IMR-90 (cell line): Measurements from ENCODE around the gene MCTP2. TPM values are rescaled to one million over a fixed set of nuclear protein-coding genes. Genes with fewer than 3 reads are reported as not detected.

ENCODE experiments used
- ATAC-seq: fragments of 200-7000 bp; cut with Tn5 transposase; 2 replicates; pipeline ENCODE4 v1.9.1; 2020; ENCODE audit warnings: low read depth, mild to moderate bottlenecking, moderate library complexity
- BruUV-seq: library from RNA; stranded (reverse); fragments of 400-500 nt; replicated peaks from 2 replicates; lab custom pipeline; 2021; lab: Mats Ljungman, UMichigan
- CTCF ChIA-PET: fragments of 300-600 bp; formaldehyde crosslinking; extraction: SDS; loops from one replicate; lab custom pipeline; 2021; ENCODE audit warnings: antibody characterized with exemption; lab: Yijun Ruan, JAX
- POLR2A ChIA-PET: fragments of 300-600 bp; sonication (Branson Sonifier 250); formaldehyde crosslinking; loops from one replicate; lab custom pipeline; 2022; ENCODE audit warnings: antibody characterized with exemption; ENCODE audit not compliant: unreplicated experiment; lab: Charles Lee
- DNase-seq: peaks from one replicate; pipeline ENCODE4 v3.0.0; 2013
- H2AFZ ChIP-seq: replicated peaks from 2 replicates; pipeline ENCODE3; 2013; ENCODE audit warnings: low read length, mild to moderate bottlenecking; ENCODE audit not compliant: poor library complexity
- H2AK5ac ChIP-seq: 2 replicates; pipeline ENCODE4 v1.6.1; 2013; ENCODE audit warnings: low read depth, low read length, inconsistent platforms
- H2AK9ac ChIP-seq: replicated peaks from 2 replicates; pipeline ENCODE3; 2013; ENCODE audit warnings: mild to moderate bottlenecking, low read depth, low read length, moderate library complexity; ENCODE audit not compliant: poor library complexity
- H2BK120ac ChIP-seq: 2 replicates; pipeline ENCODE4 v1.6.1; 2013; ENCODE audit warnings: low read depth, low read length, inconsistent platforms
- H2BK15ac ChIP-seq: 3 replicates; pipeline ENCODE4 v1.6.1; 2013; ENCODE audit warnings: low read depth, low read length, inconsistent platforms
- H2BK20ac ChIP-seq: 2 replicates; pipeline ENCODE4 v1.6.1; 2013; ENCODE audit warnings: low read depth, mild to moderate bottlenecking, inconsistent platforms, low read length, moderate library complexity
- H2BK5ac ChIP-seq: 2 replicates; pipeline ENCODE4 v1.6.1; 2013; ENCODE audit warnings: mild to moderate bottlenecking, low read depth, low read length, inconsistent platforms; ENCODE audit not compliant: poor library complexity, severe bottlenecking
- H3K14ac ChIP-seq: replicated peaks from 2 replicates; pipeline ENCODE4 v1.6.1; 2013; ENCODE audit warnings: low read depth, low read length, inconsistent platforms
- H3K18ac ChIP-seq: 2 replicates; pipeline ENCODE4 v1.6.1; 2013; ENCODE audit warnings: low read depth, low read length, control low read depth
- H3K23ac ChIP-seq: 2 replicates; pipeline ENCODE4 v1.6.1; 2013; ENCODE audit warnings: low read depth, low read length, inconsistent platforms
- H3K27ac ChIP-seq: 2 replicates; pipeline ENCODE4 v1.5.1; 2013; ENCODE audit warnings: mild to moderate bottlenecking, control low read depth, low read length; ENCODE audit not compliant: insufficient read depth
- H3K27me3 ChIP-seq: 2 replicates; pipeline ENCODE4 v1.6.1; 2013; ENCODE audit warnings: low read length; ENCODE audit not compliant: control insufficient read depth, insufficient read depth
- H3K36me3 ChIP-seq: 2 replicates; pipeline ENCODE4 v1.6.1; 2013; ENCODE audit warnings: low read length, mixed read lengths; ENCODE audit not compliant: control insufficient read depth, insufficient read depth
- H3K4ac ChIP-seq: 2 replicates; pipeline ENCODE4 v1.6.1; 2013; ENCODE audit warnings: low read depth, low read length, inconsistent platforms
- H3K4me1 ChIP-seq: 2 replicates; pipeline ENCODE4 v1.6.1; 2013; ENCODE audit warnings: low read length, mixed read lengths; ENCODE audit not compliant: control insufficient read depth, insufficient read depth
- H3K4me2 ChIP-seq: 2 replicates; pipeline ENCODE4 v1.6.1; 2013; ENCODE audit warnings: low read depth, mild to moderate bottlenecking, control low read depth, low read length, moderate library complexity
- H3K4me3 ChIP-seq: 2 replicates; pipeline ENCODE4 v1.5.1; 2013; ENCODE audit warnings: low read depth, mild to moderate bottlenecking, control low read depth, low read length, moderate library complexity; ENCODE audit not compliant: insufficient read depth
- H3K56ac ChIP-seq: 2 replicates; pipeline ENCODE4 v1.6.1; 2013; ENCODE audit warnings: low read length, inconsistent platforms; ENCODE audit not compliant: insufficient read depth; ENCODE audit errors: extremely low read depth
- H3K79me1 ChIP-seq, 2 experiments: 2 replicates each; pipeline ENCODE4 v1.6.1; 2013; ENCODE audit warnings: low read length in 2 of 2, inconsistent platforms in 1 of 2, low read depth in 1 of 2
- H3K9ac ChIP-seq: 2 replicates; pipeline ENCODE4 v1.6.1; 2013; ENCODE audit warnings: low read depth, low read length, control low read depth
- H3K9me1 ChIP-seq: 2 replicates; pipeline ENCODE4 v1.6.1; 2013; ENCODE audit warnings: low read length, inconsistent platforms; ENCODE audit not compliant: insufficient read depth
- H3K9me3 ChIP-seq: 2 replicates; pipeline ENCODE4 v1.6.1; 2013; ENCODE audit warnings: low read length; ENCODE audit not compliant: control insufficient read depth, insufficient read depth
- H4K20me1 ChIP-seq: 2 replicates; pipeline ENCODE4 v1.6.1; 2013; ENCODE audit warnings: low read length, inconsistent platforms; ENCODE audit not compliant: insufficient read depth
- H4K5ac ChIP-seq: 2 replicates; pipeline ENCODE4 v1.6.1; 2013; ENCODE audit warnings: mild to moderate bottlenecking, low read depth, low read length, control low read depth
- H4K8ac ChIP-seq, 2 experiments: 2 replicates each; pipeline ENCODE4 v1.6.1; 2013; ENCODE audit warnings: low read depth in 2 of 2, low read length in 2 of 2, control low read depth in 1 of 2, inconsistent platforms in 1 of 2
- H4K91ac ChIP-seq: 2 replicates; pipeline ENCODE4 v1.6.1; 2013; ENCODE audit warnings: low read depth, low read length, inconsistent platforms; ENCODE audit not compliant: insufficient read depth
- CHD1 ChIP-seq: IDR thresholded peaks from 2 replicates; pipeline ENCODE4 v1.6.1; 2012; ENCODE audit warnings: low read depth, low read length, improper control_type of control experiment
- MAFK ChIP-seq: IDR thresholded peaks from 2 replicates; pipeline ENCODE4 v1.6.1; 2012; ENCODE audit warnings: low read depth, low read length, improper control_type of control experiment
- RFX5 ChIP-seq: IDR thresholded peaks from 2 replicates; pipeline ENCODE4 v1.8.0; 2012; ENCODE audit warnings: low read depth, mild to moderate bottlenecking, low read length, moderate library complexity
- WGBS, 2 experiments: methylation state at CpG; one replicate each; pipeline versions ENCODE4 v1.1.5 to v1.1.7; 2013; ENCODE audit warnings: missing lambda C conversion rate in 2 of 2; ENCODE audit not compliant: insufficient read length in 1 of 2; ENCODE audit errors: extremely low coverage in 2 of 2; 5-methylcytosine and 5-hydroxymethylcytosine counted together
- dilution Hi-C: fragments of 300-500 bp; cut with HindIII; formaldehyde crosslinking; loops from one replicate; pipeline ENCODE4 v1.14.3; 2018; ENCODE audit warnings: low sequenced_read_pairs; ENCODE audit not compliant: unreplicated experiment
- in situ Hi-C: fragments of 300-500 bp; cut with MboI; formaldehyde crosslinking; loops from 3 replicates; pipeline ENCODE4 v1.14.3; 2019; ENCODE audit warnings: low sequenced_read_pairs, inconsistent platforms, mixed read lengths
- intact Hi-C: fragments of 100-400 bp; cut with micrococcal nuclease; formaldehyde crosslinking; loops from 2 replicates; pipeline ENCODE4 v1.10.0; 2022
- polyA plus RNA-seq, 3 experiments: library from polyadenylated mRNA; depleted of rRNA; stranded (reverse); fragments of >200 nt; gene quantifications; 2 replicates each; pipeline ENCODE4 v1.2.3, GENCODE V29; 2012; ENCODE audit warnings: low replicate concordance in 1 of 3
- total RNA-seq: library from RNA; depleted of rRNA; stranded (reverse); fragments of >200 nt; gene quantifications from 2 replicates; pipeline ENCODE4 v1.2.3, GENCODE V29; 2012
- TF ChIP-seq, protein P1 (sequence below): fragments of 150-350 bp; IDR thresholded peaks from 2 replicates; pipeline ENCODE4 v1.6.1; 2016; ENCODE audit warnings: low read depth, mild to moderate bottlenecking, low read length, moderate library complexity, borderline replicate concordance

Gene MCTP2
- total and polyA plus RNA-seq, 2 of the 4 experiments (the other 2 are of a cell fraction), result 5.1 to 9.9 TPM

DNA sequence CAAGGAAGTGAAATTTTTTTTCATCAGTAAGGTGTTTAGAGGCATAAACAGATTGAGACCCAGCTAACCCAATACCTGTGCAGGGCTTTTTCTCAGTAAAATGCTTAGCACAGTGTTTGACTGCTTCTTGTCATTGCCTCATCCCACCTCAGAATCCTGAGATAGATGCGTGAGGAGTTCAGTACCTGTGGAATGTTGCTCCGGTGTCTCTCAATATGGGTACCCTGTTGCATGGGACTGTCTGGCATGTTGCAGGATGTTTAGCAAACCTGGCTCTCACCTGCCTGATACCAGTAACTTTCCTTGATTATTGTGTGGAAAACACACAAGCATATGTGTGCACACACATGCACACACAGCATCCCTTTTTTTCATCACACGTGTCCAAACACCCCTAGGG is 128.4 kb downstream of the MCTP2 start:
- Histone ChIP-seq H3K4ac (no peak overlapping the region), H3K4me3 (no peak overlapping the region), H3K56ac (no peak overlapping the region), H2BK15ac (no peak overlapping the region), H3K36me3 (peaks cover 7% of the 10 kb centered on the region), H3K18ac (no peak overlapping the region), H3K23ac (no peak overlapping the region), H2BK20ac (no peak overlapping the region), H4K20me1 (no peaks in the 10 kb centered on the region), H3K79me1 (no peaks in the 10 kb centered on the region), H2AFZ (no peak overlapping the region), H3K9ac (no peak overlapping the region), H2BK5ac (no peak overlapping the region), H2AK5ac (no peak overlapping the region), H4K8ac (no peak overlapping the region), H3K9me3 (0 out of 2 replicates have a peak, but pooled peaks cover 5% of the 10 kb centered on the region), H3K27me3 (no peaks in the 10 kb centered on the region), H2AK9ac (no peak overlapping the region), H2BK120ac (no peak overlapping the region), H3K9me1 (no peaks in the 10 kb centered on the region), H3K27ac (no peak overlapping the region), H4K91ac (no peak overlapping the region), H3K14ac (no peak overlapping the region), H3K4me1 (no peaks in the 10 kb centered on the region), H3K4me2 (no peak overlapping the region), H4K5ac (no peak overlapping the region)
- POLR2A ChIA-PET, result no interaction called here
- ATAC-seq, result no peak
- in situ Hi-C loops, result no loop called here
- BruUV-seq, result no TSS peak
- TF ChIP-seq, protein P1, sequence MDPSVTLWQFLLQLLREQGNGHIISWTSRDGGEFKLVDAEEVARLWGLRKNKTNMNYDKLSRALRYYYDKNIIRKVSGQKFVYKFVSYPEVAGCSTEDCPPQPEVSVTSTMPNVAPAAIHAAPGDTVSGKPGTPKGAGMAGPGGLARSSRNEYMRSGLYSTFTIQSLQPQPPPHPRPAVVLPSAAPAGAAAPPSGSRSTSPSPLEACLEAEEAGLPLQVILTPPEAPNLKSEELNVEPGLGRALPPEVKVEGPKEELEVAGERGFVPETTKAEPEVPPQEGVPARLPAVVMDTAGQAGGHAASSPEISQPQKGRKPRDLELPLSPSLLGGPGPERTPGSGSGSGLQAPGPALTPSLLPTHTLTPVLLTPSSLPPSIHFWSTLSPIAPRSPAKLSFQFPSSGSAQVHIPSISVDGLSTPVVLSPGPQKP, result no peak
- TF ChIP-seq CHD1 (no peak), RFX5 (no peak), MAFK (no peak)
- CTCF ChIA-PET, result no interaction called here
- intact Hi-C loops, result no loop called here
- dilution Hi-C loops, result no loop called here
- WGBS, 2 experiments, result 83% methylated on average over 1 of the region's 3 CpGs; no CpG with 5 or more reads in 1 of the 2 experiments
- no peak for DNase-seq
